GM20431 (cell line): ENCODE data around the gene HORMAD2.

ENCODE experiments used
- in situ Hi-C: fragments of 300-500 bp; cut with MseI, MboI; formaldehyde crosslinking; loops from one replicate; pipeline ENCODE4 v1.15.0; 2020; ENCODE audit warnings: low sequenced_read_pairs; ENCODE audit not compliant: unreplicated experiment

HORMAD2 gene

GRCh38 chr22:30219668-30220278, 139.5 kb downstream of the HORMAD2 start:
- in situ Hi-C loops: no loop called here

DNA sequence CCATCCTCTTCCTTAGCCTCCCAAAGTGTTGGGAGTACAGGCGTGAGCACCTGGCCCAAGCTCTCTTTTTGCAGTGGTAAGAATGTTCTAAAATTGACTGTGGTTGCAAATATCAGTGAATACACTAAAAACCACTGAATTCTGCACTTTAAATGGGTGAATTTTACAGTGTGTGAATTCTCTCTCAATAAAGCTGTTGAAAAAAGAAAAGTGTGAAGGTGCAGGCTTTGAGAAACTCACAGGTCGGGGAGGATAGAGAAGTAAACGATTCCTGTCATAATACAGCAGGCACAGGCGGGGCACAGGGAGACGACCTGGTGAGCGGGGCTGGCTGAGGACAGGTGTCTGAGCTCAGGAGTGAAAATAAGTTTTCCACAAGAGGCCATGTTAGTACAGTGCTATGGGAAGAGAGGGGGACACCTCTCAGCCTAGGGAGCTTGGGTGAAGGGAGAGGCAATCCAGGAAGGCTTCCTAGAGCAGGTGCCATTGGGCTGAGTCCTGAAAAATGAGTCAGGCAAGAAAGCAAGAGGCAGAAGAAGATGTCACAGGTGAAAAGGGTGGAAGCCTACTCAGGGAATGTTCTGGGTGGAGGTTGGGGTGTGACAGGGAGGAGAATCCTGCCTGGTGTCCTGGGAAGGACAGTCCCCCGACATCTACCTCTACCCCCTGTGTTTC, 140.2 kb downstream of the HORMAD2 start:
- in situ Hi-C loops: no loop called here

- in situ Hi-C loops: no loop called here
Measured at GRCh38 chr22:30221121-30221992, 141.1 kb downstream of the HORMAD2 start.

GRCh38 chr22:30222321-30222720, 142.1 kb downstream of the HORMAD2 start:
- in situ Hi-C loops: no loop called here

DNA sequence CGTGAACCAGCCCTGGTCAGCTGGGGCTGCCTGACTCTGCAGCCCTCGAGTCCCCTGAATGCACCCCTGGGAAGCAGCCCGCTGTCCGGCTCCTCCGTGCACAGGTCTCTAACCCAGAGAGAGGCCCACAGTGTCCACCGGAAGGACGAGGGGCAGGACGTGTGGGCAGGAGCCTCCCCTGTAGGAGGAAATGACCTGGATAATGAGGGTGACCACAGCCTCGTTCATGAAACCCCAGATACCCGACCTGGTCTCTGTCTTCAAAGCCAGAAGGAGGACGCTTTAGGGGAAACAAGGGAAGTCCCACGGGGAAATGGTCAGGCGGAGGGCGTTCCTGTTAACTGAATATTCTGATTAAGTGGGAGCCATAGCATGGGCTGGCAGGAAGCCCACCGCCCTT, 143.0 kb downstream of the HORMAD2 start:
- in situ Hi-C loops: no loop called here

DNA sequence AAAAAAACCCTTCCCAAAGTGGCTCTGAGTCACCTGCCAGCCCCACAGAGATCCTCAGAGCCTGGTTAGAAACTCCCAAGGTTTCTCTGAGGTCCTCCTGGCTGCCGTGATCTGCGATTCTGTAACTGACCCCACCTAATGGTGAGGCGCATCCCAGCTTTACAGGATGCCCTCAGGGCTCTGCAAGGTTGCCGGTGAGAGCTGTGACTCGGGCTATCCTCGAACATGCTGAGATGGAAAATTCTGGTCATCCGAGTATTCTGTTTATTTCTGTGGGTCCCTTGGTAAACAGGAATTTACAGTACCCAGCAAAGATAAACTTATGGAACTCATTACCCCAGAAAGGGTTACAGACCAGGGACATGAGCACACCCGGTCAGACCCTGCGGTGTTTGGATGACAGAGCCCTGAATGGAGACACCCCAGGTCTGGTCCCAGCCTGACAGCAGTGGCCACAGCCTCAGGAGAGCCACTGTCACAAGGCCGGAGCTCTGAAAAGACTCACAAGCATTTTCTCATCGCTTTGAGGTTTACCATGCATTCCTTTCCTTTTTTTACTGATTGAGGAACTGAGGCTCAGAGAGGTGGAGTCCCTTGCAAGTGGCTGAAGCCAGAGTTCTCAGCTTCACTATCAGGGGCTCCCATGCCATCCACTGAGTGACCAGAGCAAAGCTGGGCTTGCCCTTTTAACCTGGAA, 144.0 kb downstream of the HORMAD2 start:
- in situ Hi-C loops: no loop called here

DNA sequence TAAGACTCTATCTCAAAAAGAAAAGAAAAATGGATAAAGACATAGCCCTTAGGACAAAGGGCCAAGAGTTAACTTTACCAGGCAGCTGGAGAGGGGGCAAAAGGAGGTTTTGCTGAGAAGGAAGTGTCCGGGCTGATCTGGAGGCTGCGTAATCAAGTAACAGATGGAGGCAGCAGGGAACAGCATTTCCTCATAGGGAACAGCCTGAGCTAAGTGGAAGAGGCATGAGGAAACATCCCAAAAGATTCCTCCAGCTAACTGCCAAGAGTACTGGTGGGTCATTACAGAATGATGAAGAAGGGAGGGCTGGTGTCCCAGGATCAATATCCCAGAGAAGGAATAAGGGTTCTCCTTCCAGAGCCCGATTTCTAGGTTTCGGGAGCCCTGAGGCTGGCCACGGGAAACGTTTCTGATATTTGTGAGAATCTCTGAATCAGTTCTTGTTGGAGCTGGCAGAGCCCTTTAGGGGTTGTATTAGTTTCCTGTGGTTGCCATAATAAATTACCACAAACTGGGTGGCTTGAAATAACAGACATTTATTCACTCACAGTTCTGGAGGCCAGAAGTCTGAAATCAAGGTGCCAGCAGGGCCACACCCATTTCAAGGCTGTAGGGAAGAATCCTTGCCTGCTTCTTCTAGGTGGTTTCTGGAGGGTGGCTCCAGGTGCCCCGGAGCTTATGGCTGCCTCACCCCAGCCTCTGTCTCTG, 145.1 kb downstream of the HORMAD2 start:
- in situ Hi-C loops: no loop called here

- in situ Hi-C loops: no loop called here
Measured at GRCh38 chr22:30226192-30226832, 146.0 kb downstream of the HORMAD2 start.
